H1 (cell line): ENCODE measurements around the gene KIF11. TPM values are rescaled to one million over a fixed set of nuclear protein-coding genes. Genes with fewer than 3 reads are reported as not detected.

Experiments used
- CTCF ChIP-seq, 3 experiments: IDR thresholded peaks; 1 replicate in 2 of 3; 2 replicates in 1 of 3; pipeline versions ENCODE4 v1.5.1 to v1.6.1; 2011; ENCODE audit warnings: low read length in 3 of 3, mild to moderate bottlenecking in 3 of 3, inconsistent platforms in 2 of 3, low read depth in 1 of 3, moderate library complexity in 1 of 3; ENCODE audit not compliant: insufficient read depth in 1 of 3; ENCODE audit errors: control extremely low read depth in 1 of 3
- polyA plus RNA-seq, 7 experiments: library from polyadenylated mRNA; depleted of rRNA in 3 of 7; stranded (reverse) in 5 of 7; unstranded in 2 of 7; fragments of >200 nt in 5 of 7; fragments of 200-250 nt in 2 of 7; gene quantifications; 1 replicate in 5 of 7; 2 replicates in 1 of 7; 4 replicates in 1 of 7; pipeline versions ENCODE4 v1.2.1 to v1.2.3, GENCODE V29; 2011 to 2013; ENCODE audit warnings: missing spikeins in 2 of 7, mixed read lengths in 2 of 7
- total RNA-seq: library from RNA; stranded (reverse); fragmentation: NEBNext Ultra II Directional; extraction: Animal tissue kit (Norgen Biotek cat#: 25700); gene quantifications from 2 replicates; pipeline ENCODE4 v1.2.1, GENCODE V29; 2021

Gene KIF11
- total and polyA plus RNA-seq, 2 of the 8 experiments (the other 6 are each of a cell fraction or from before 2014, with no cell fraction given) = 11.1 to 59.2 TPM

GRCh38 chr10:92689663-92690210 is 96.8 kb downstream of the KIF11 start, which contains the start of gene HHEX (continued):
- TF ChIP-seq CTCF (IDR thresholded peaks at IDR 0.05; ENCODE audit: control extremely low read depth in 1 of 3, insufficient read depth in 1 of 3, low read depth in 1 of 3, low read length in 3 of 3) = no peak
